Measurements from ENCODE around the gene C1QC.

Gene C1QC

GRCh38 chr1:22681556-22682276 lies 38.3 kb downstream of the C1QC start:
- DNase-seq (ENCODE audit: low spot score in 2 of 2) (no peak), ATAC-seq (replicated peaks; ENCODE audit: extremely low read depth, poor library complexity, severe bottlenecking) (no peak)
- H3K36me3 Mint-ChIP-seq (ENCODE audit: insufficient read depth), result no peaks in the 10 kb centered on the region
- H3K27ac Mint-ChIP-seq (ENCODE audit: low read depth), result no peak overlapping the region
- H3K4me1 Mint-ChIP-seq, result no peaks in the 10 kb centered on the region
- peaks cover 33% of the 10 kb centered on the region for H3K27me3 Mint-ChIP-seq
- H3K9me3 Mint-ChIP-seq, result no peaks in the 10 kb centered on the region
- no peak overlapping the region for H3K4me3 Mint-ChIP-seq

- Mint-ChIP-seq H3K4me1 (no peaks in the 10 kb centered on the region), H3K36me3 (ENCODE audit: insufficient read depth) (no peaks in the 10 kb centered on the region), H3K4me3 (no peak overlapping the region), H3K27ac (ENCODE audit: low read depth) (no peak overlapping the region), H3K27me3 (peaks cover 49% of the 10 kb centered on the region), H3K9me3 (no peaks in the 10 kb centered on the region)
- ATAC-seq (replicated peaks; ENCODE audit: extremely low read depth, poor library complexity, severe bottlenecking), result no peak
- DNase-seq (ENCODE audit: low spot score in 2 of 2), result no peak
Measured at GRCh38 chr1:22683547-22683946, 40.1 kb downstream of the C1QC start.

- DNase-seq (ENCODE audit: low spot score in 2 of 2), result no peak
- Mint-ChIP-seq H3K27ac (ENCODE audit: low read depth) (no peak overlapping the region), H3K36me3 (ENCODE audit: insufficient read depth) (no peaks in the 10 kb centered on the region), H3K4me1 (no peaks in the 10 kb centered on the region), H3K4me3 (no peak overlapping the region), H3K27me3 (peaks cover 54% of the 10 kb centered on the region), H3K9me3 (no peaks in the 10 kb centered on the region)
- no peak for ATAC-seq (replicated peaks; ENCODE audit: extremely low read depth, poor library complexity, severe bottlenecking)
Measured at GRCh38 chr1:22685591-22686059, 42.2 kb downstream of the C1QC start.

- Mint-ChIP-seq H3K27ac (ENCODE audit: low read depth) (no peak overlapping the region), H3K4me3 (no peak overlapping the region), H3K9me3 (no peaks in the 10 kb centered on the region), H3K4me1 (no peaks in the 10 kb centered on the region), H3K36me3 (ENCODE audit: insufficient read depth) (no peaks in the 10 kb centered on the region), H3K27me3 (peaks cover 54% of the 10 kb centered on the region)
- DNase-seq (ENCODE audit: low spot score in 2 of 2), result no peak
- ATAC-seq (replicated peaks; ENCODE audit: extremely low read depth, poor library complexity, severe bottlenecking), result no peak
Measured at GRCh38 chr1:22687191-22687590, 43.8 kb downstream of the C1QC start.

- Mint-ChIP-seq H3K4me3 (no peak overlapping the region), H3K9me3 (no peaks in the 10 kb centered on the region), H3K27ac (ENCODE audit: low read depth) (no peak overlapping the region), H3K36me3 (ENCODE audit: insufficient read depth) (no peaks in the 10 kb centered on the region), H3K4me1 (no peaks in the 10 kb centered on the region), H3K27me3 (peaks cover 53% of the 10 kb centered on the region)
- ATAC-seq (replicated peaks; ENCODE audit: extremely low read depth, poor library complexity, severe bottlenecking), result no peak
- no peak for DNase-seq (ENCODE audit: low spot score in 2 of 2)
Measured at GRCh38 chr1:22688466-22688865, 45.0 kb downstream of the C1QC start.

- Mint-ChIP-seq H3K27ac (ENCODE audit: low read depth) (no peak overlapping the region), H3K4me1 (no peaks in the 10 kb centered on the region), H3K9me3 (no peaks in the 10 kb centered on the region), H3K36me3 (ENCODE audit: insufficient read depth) (no peaks in the 10 kb centered on the region), H3K27me3 (peaks cover 43% of the 10 kb centered on the region), H3K4me3 (no peak overlapping the region)
- ATAC-seq (replicated peaks; ENCODE audit: extremely low read depth, poor library complexity, severe bottlenecking) (no peak), DNase-seq (ENCODE audit: low spot score in 2 of 2) (no peak)
Measured at GRCh38 chr1:22689505-22689904, 46.1 kb downstream of the C1QC start.

GRCh38 chr1:22691031-22691753 lies 47.8 kb downstream of the C1QC start:
- Mint-ChIP-seq H3K27me3 (peaks cover 26% of the 10 kb centered on the region), H3K9me3 (no peaks in the 10 kb centered on the region), H3K4me1 (no peaks in the 10 kb centered on the region), H3K4me3 (no peak overlapping the region), H3K36me3 (ENCODE audit: insufficient read depth) (no peaks in the 10 kb centered on the region), H3K27ac (ENCODE audit: low read depth) (no peak overlapping the region)
- DNase-seq (ENCODE audit: low spot score in 2 of 2), result no peak
- ATAC-seq (replicated peaks; ENCODE audit: extremely low read depth, poor library complexity, severe bottlenecking), result no peak

GRCh38 chr1:22694172-22694571 lies 50.7 kb downstream of the C1QC start:
- Mint-ChIP-seq H3K9me3 (no peaks in the 10 kb centered on the region), H3K27me3 (peaks cover 5% of the 10 kb centered on the region), H3K27ac (ENCODE audit: low read depth) (no peak overlapping the region), H3K36me3 (ENCODE audit: insufficient read depth) (no peaks in the 10 kb centered on the region), H3K4me1 (no peaks in the 10 kb centered on the region), H3K4me3 (no peak overlapping the region)
- DNase-seq (ENCODE audit: low spot score in 2 of 2) (no peak), ATAC-seq (replicated peaks; ENCODE audit: extremely low read depth, poor library complexity, severe bottlenecking) (no peak)

GRCh38 chr1:22696610-22697009 lies 53.2 kb downstream of the C1QC start:
- Mint-ChIP-seq H3K27ac (ENCODE audit: low read depth) (no peak overlapping the region), H3K4me1 (no peaks in the 10 kb centered on the region), H3K9me3 (no peaks in the 10 kb centered on the region), H3K36me3 (ENCODE audit: insufficient read depth) (no peaks in the 10 kb centered on the region), H3K4me3 (no peak overlapping the region), H3K27me3 (peaks cover 17% of the 10 kb centered on the region)
- no peak for DNase-seq (ENCODE audit: low spot score in 2 of 2)
- ATAC-seq (replicated peaks; ENCODE audit: extremely low read depth, poor library complexity, severe bottlenecking), result no peak

Measured in central memory CD8-positive, alpha-beta T cell (primary cell).